Subcutaneous preadipocyte (primary cell): ENCODE results near the gene EXTL2. TPM values are rescaled to one million over a fixed set of nuclear protein-coding genes. Genes with fewer than 3 reads are reported as not detected.

Source experiments
- total RNA-seq: library from RNA; depleted of rRNA; stranded (reverse); fragments of >200 nt; gene quantifications from 2 replicates; pipeline ENCODE4 v1.2.3, GENCODE V29; 2012

Gene EXTL2, protein sequence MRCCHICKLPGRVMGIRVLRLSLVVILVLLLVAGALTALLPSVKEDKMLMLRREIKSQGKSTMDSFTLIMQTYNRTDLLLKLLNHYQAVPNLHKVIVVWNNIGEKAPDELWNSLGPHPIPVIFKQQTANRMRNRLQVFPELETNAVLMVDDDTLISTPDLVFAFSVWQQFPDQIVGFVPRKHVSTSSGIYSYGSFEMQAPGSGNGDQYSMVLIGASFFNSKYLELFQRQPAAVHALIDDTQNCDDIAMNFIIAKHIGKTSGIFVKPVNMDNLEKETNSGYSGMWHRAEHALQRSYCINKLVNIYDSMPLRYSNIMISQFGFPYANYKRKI
- 22.4 and 29.7 TPM in 2 replicates for total RNA-seq

DNA sequence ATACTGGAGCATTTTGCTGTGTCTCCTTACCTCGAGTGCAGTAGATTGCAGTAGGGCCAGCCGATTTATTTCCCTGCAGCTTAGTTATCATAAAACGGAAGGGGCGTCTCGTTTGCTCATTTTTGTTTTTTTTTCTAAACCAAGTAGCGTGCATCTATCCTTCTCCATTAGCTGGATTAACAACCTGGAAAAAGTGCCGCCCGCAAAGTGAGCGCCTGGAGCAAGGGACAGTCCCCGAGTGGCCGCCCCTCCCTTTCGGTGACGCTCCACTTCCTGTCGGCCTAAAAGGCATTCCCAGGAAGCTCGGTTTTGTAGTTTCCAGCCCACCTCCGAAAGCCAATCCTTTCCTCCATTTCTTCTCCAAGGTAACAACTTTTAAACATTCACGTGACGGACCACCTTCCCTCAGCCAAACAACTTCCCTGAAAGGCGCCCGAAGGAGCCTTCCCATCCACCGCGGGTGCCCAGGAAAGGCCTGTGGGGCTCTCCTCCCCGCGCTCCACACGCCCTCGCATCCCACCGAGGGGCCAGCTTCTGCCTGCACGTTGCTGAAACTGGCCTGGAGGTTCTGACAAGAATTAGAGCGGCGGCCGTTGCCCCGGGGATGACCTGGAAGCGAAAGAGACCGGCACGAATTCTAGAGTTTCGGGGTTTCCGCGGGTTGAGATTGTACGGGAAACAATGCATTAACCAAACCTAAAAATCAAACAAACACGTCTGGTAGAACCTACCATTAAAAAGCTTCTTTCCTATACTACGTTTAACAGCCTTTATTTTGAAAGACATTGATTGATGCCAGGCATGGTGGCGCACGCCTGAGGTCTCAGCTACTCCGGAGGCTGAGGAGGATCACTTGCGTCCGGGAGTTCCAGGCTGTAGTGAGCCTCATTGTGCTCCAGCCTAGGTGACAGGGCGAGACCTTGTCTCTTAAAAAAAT, at the start of gene EXTL2:
Gene EXTL2, minus strand, starts transcription at position 240 of the 937 bp plus-strand sequence. CDS start 6,085 bp downstream, outside the sequence.

DNA sequence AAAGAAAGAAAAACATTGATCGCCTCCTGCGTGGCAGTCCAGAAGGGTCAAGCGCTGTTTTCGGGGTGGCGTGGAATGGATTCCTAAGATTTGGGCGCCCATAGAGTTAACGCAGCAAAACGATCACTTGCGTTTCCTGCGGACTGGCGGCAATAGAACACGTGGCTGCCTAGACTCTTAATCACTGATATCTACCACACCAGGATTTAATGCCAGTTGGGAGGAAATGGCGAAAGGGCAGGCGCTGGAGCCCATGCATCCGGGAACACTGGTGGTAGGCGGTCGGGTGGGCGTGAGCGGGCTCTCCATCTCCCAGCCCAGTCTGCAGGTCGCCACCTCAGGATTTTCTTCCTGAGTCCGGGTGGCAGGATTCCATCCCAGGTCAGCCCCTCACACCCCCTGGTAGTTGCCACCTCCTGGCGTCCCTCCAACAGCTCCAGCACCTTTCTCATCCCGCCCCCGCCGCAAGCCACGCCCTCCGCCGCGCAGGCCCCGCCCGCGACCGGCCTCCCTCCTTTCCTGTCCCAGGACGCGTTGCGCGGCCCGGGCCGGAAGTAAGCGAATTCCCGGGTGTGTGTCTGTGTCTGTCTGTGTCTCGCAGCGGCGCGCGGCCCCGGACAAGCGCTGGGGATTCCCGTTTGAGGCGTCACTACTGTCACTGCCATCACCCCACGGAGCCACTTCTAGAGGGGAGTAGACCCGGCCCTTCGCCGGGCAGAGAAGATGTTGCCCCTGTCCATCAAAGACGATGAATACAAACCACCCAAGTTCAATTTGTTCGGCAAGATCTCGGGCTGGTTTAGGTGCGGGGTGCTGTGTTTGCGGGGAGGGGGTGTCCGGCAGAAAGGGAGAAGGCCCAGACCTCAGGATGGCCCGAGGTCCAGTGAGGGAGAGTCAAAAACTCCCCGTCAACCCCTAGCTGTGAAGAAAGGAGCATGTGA, 1.2 kb upstream of the EXTL2 start, which contains the start of gene SLC30A7:
Gene SLC30A7, plus strand, starts transcription at position 551 of the 941 bp plus-strand sequence. Its CDS starts 173 bp downstream, at position 724.

Other genes with a start within 250 kb of the EXTL2 start
- gene VCAM1, start 175.1 kb downstream of the EXTL2 start, total RNA-seq: 0.20 and 0.37 TPM in 2 replicates
- 37.5 and 46.9 TPM in 2 replicates for gene SLC30A7, start 1.2 kb upstream of the EXTL2 start, total RNA-seq
- 32.0 and 40.3 TPM in 2 replicates for gene DPH5, start 130.9 kb upstream of the EXTL2 start, total RNA-seq